BE2C (cell line): ENCODE results near the gene GARIN5A.

Experiments
- DNase-seq: peaks from one replicate; pipeline ENCODE4 v3.0.0-alpha.2; 2020
- H3K27me3 ChIP-seq: fragments of 250-450 bp; sonication (Bioruptor Pico); 2 replicates; pipeline ENCODE4 v1.5.1; 2020; ENCODE audit warnings: mild to moderate bottlenecking
- H3K36me3 ChIP-seq: fragments of 250-450 bp; sonication (Bioruptor Pico); 2 replicates; pipeline ENCODE4 v1.5.1; 2020; ENCODE audit warnings: mild to moderate bottlenecking
- H3K4me1 ChIP-seq: fragments of 250-450 bp; sonication (Bioruptor Pico); 2 replicates; pipeline ENCODE4 v1.5.1; 2020
- H3K4me3 ChIP-seq: 2 replicates; pipeline ENCODE4 v1.5.1; 2011; ENCODE audit warnings: low read depth, low read length
- H3K9me3 ChIP-seq: fragments of 250-450 bp; sonication (Bioruptor Pico); 2 replicates; pipeline ENCODE4 v1.5.1; 2020
- CTCF ChIP-seq: IDR thresholded peaks from 2 replicates; pipeline ENCODE4 v1.5.1; 2012; ENCODE audit warnings: mild to moderate bottlenecking, low read depth, low read length

The GARIN5A gene

DNA sequence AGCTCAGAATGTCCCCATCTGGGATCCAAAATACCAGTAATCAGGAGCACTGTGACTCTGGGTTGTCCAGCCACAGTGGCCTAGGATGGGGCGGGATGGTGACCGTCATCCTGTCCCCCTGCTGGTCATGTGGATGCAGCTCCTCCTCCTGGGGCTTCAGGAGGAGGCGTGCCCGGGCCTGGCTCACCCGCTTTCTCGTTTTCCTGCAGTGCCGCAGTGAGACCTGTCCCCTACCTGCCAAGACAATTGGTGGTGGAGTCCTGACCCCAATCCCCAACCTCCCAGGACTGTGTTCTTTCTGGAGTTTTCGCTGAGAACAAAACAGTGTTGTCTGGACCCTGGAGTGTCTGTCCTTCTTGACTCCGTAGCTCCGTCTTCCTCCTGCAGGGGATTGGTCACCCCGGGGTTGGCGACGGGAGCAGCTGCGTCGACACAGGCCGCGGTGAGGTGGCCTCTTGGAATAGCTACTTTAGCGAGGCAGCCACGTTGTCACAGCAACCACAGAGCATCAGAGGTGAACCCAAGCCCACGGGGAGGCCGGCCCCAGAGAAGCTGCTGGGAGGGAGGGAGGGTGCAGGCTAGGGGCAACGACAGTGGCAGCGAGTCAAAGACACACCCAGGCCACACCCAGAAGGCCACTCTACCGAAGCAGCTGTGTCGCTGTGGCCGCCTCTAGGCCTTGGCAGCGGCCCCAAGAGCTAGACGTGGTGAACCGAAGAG, 10.5 kb downstream of the GARIN5A start:
- H3K4me3 ChIP-seq = no peak overlapping the region
- no peaks in the 10 kb centered on the region for H3K27me3 ChIP-seq
- no peaks in the 10 kb centered on the region for H3K9me3 ChIP-seq
- H3K4me1 ChIP-seq = no peaks in the 10 kb centered on the region
- peak; percentile 52 for DNase-seq
- peak; percentile 58 for TF ChIP-seq CTCF
- no peaks in the 10 kb centered on the region for H3K36me3 ChIP-seq

GRCh38 chr19:50465000-50465399, 11.6 kb downstream of the GARIN5A start:
- Histone ChIP-seq H3K4me3 (no peak overlapping the region), H3K27me3 (no peaks in the 10 kb centered on the region), H3K36me3 (no peaks in the 10 kb centered on the region), H3K4me1 (no peaks in the 10 kb centered on the region), H3K9me3 (no peaks in the 10 kb centered on the region)
- no peak for TF ChIP-seq CTCF
- DNase-seq = no peak

DNA sequence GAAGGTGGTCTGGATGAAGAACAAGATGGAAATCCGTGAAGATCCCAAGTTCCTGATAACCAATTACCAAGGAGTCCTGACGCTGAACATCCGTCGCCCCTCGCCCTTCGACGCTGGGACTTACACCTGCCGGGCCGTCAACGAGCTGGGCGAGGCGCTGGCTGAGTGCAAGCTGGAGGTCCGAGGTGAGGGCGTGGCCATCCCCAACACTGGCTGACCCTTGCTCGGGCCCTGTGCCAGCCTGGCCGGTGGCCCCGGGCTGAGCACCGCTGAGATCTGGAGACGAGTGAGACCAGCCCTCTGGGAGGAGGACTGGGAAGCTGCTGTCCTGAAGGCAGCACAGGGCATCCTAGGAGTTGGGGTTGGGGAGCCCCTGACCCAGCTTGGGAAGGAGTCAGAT, 12.3 kb downstream of the GARIN5A start:
- H3K27me3 ChIP-seq = no peaks in the 10 kb centered on the region
- H3K4me3 ChIP-seq = no peak overlapping the region
- no peaks in the 10 kb centered on the region for H3K9me3 ChIP-seq
- no peaks in the 10 kb centered on the region for H3K4me1 ChIP-seq
- DNase-seq = no peak
- TF ChIP-seq CTCF = no peak
- H3K36me3 ChIP-seq = no peaks in the 10 kb centered on the region

DNA sequence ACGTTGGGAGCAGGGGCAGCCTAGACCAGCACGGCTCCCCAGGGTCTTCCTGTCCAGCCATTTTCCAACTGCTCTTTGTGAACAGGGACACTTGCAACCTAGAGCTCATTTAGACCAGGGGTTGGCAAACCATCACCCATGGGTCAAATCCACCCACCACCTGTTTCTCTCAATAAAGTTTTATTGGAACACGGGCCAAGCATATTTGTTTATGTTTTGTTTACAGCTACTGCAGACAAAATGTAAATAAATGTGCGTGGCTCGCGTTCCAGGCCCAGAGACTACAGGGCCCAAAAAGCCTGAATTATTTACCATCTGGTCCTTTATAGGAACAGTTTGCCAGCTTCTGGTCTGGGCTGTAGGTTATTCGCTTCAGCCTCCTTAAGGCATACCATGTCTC, 13.7 kb downstream of the GARIN5A start:
- H3K27me3 ChIP-seq = no peaks in the 10 kb centered on the region
- no peaks in the 10 kb centered on the region for H3K4me1 ChIP-seq

GRCh38 chr19:50461066-50461875, 15.4 kb downstream of the GARIN5A start:
- H3K9me3 ChIP-seq = no peaks in the 10 kb centered on the region
- peak; percentile 89 for TF ChIP-seq CTCF
- H3K36me3 ChIP-seq = no peaks in the 10 kb centered on the region
- H3K4me3 ChIP-seq = no peak overlapping the region
- peaks cover 5% of the 10 kb centered on the region for H3K27me3 ChIP-seq
- no peaks in the 10 kb centered on the region for H3K4me1 ChIP-seq
- DNase-seq = peak; percentile 67

More for the DNA sequence above, 13.7 kb downstream of the GARIN5A start:
- no peak overlapping the region for H3K4me3 ChIP-seq
- no peaks in the 10 kb centered on the region for H3K36me3 ChIP-seq
- H3K9me3 ChIP-seq = no peaks in the 10 kb centered on the region
- TF ChIP-seq CTCF = no peak
- DNase-seq = no peak

DNA sequence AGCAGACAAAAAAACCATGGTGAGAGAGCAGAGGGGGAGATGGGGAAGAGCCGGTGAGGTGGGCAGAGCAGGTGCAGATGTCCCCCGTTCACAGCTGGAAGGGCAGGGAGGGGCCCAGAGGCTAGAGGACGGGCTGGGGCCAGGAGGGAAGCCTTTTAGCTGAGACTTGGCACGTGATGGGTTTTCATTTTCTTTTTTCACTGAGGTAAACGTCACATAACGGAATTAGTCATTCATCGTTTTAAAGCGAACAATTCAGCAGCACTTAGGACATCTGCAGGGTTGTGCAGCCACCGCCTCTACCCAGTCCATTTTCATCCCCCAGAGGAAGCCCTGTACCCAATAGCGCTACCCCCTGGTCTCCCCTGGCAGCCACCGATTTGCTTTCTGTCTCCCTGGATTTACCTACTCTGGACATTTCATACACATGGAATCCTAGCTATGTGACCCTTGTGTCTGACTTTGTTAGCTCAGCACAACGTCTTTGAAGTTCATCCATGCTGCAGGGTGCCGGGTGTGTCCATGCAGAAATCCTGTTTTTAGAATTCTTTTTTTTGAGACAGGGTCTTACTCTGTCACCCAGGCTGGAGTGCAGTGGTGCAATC, 16.4 kb downstream of the GARIN5A start:
- H3K27me3 ChIP-seq = peaks cover 5% of the 10 kb centered on the region
- H3K9me3 ChIP-seq = no peaks in the 10 kb centered on the region
- no peak for TF ChIP-seq CTCF
- no peak for DNase-seq
- H3K4me1 ChIP-seq = no peaks in the 10 kb centered on the region
- H3K4me3 ChIP-seq = no peak overlapping the region
- H3K36me3 ChIP-seq = no peaks in the 10 kb centered on the region
